ENCODE measurements around the gene RAVER1.
"Not testable (repeated sequence)": the region's sequence is repeated elsewhere in the genome, so short reads cannot be mapped to it uniquely, and the experiment has no call there.

The RAVER1 gene

DNA sequence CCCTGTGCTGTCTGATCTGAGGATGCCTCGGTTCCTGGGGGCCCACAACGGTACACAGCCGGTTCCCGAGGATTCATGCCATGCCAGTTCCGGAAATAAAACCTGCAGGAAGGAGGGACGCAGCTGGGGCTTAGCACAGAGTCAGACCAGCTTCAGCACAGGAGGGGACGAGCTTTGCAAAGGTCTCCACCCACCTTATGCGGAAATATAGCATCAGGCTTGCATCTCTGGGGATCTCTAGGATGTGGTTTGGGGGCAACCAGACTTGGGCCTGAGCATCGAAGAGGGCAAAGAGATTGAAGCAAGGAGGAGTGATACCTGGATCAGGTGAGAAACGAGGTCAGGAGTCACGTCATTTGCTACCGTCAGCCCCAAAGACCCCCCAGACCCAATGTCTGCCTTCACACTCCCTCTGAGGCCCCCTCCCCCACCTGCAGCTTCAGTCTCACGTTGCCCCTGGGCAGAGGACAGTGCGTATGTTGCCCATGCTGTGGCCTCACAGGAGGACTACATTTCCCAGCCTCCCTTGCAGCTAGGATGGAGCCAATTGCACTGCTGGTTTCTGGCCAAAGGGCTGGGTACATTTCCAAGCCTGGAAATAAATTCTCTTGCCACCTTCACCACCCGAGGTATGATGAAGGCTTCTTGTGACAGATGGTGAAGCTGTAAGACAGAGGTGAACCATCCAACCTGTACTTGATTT, 34.9 kb upstream of the RAVER1 start:
- H3K4me3 ChIP-seq (ENCODE audit: low read length) = no peak overlapping the region
- no peak for DNase-seq (ENCODE audit: low read depth)
- TF ChIP-seq, protein P1, sequence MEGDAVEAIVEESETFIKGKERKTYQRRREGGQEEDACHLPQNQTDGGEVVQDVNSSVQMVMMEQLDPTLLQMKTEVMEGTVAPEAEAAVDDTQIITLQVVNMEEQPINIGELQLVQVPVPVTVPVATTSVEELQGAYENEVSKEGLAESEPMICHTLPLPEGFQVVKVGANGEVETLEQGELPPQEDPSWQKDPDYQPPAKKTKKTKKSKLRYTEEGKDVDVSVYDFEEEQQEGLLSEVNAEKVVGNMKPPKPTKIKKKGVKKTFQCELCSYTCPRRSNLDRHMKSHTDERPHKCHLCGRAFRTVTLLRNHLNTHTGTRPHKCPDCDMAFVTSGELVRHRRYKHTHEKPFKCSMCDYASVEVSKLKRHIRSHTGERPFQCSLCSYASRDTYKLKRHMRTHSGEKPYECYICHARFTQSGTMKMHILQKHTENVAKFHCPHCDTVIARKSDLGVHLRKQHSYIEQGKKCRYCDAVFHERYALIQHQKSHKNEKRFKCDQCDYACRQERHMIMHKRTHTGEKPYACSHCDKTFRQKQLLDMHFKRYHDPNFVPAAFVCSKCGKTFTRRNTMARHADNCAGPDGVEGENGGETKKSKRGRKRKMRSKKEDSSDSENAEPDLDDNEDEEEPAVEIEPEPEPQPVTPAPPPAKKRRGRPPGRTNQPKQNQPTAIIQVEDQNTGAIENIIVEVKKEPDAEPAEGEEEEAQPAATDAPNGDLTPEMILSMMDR (conservative IDR thresholded peaks at IDR 0.05; ENCODE audit: low read depth, low read length) = no peak

DNA sequence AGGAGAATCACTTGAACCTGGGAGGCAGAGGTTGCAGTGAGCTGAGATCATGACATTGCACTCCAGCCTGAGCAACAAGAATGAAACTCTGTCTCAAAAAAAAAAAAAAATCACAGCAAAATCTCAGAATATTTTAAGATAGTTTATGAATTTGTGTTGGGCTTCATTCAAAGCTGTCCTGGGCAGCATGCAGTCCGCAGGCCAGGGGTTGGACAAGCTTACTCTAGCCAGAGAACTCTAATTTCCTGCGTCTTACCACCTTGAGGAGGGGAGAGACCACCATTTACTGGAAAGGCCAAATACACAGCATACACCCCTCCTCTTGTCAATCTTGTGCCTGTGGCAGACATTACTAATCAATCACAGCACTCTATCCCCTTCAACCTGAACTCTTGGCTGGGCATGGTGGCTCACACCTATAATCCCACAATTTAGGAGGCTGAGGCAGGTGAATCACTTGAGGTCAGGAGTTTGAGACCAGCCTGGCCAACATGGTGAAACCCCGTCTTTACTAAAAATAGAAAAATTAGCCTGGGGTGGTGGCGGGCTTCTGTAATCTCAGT, 33.7 kb upstream of the RAVER1 start:
- H3K4me3 ChIP-seq (ENCODE audit: low read length); DNase-seq (ENCODE audit: low read depth): not testable (repeated sequence)

DNA sequence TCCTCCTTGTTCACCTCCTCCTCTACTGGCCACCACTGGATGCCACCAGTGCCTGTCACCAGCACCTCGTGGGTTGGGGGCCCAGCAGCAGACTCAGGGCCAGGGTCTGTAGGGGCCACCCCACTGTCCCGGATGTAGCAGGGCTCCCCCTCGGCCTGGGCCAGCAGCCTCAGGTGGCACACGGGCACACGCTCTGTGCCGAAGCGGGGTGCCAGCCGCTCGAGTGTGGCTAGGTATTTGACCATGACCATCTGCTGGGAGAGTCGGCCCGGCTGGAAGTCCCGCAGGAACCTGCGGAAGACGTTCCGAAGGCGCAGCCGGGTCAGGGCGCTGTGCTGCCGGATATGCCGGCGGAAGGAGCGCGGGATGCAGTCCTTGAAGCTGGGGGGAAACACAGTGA, 32.2 kb upstream of the RAVER1 start:
- TF ChIP-seq, protein P1 (conservative IDR thresholded peaks at IDR 0.05; ENCODE audit: low read depth, low read length) = no peak
- no peak for DNase-seq (ENCODE audit: low read depth)
- no peak overlapping the region for H3K4me3 ChIP-seq (ENCODE audit: low read length)

DNA sequence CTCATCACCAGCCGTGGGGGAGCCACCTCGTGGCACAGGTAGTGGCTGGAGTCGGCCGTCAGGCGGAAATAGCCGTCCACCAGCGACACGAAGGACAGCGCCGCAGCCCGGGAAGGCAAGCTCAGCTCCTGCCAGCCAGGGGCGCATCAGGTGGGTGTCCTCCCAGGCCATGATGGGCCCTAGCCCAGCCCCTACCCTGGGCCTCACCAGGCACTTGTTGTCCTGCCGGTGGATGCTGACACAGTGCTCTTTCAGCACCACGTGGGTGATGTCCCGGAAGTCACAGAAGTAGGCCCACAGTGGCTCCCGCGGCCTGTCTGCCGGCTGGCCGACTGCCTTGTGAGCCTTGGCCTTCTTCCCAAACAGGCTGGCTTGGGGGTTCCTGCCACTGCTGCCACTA, 31.3 kb upstream of the RAVER1 start:
- H3K4me3 ChIP-seq (ENCODE audit: low read length) = no peak overlapping the region
- TF ChIP-seq, protein P1 (conservative IDR thresholded peaks at IDR 0.05; ENCODE audit: low read depth, low read length) = no peak
- DNase-seq (ENCODE audit: low read depth) = no peak

DNA sequence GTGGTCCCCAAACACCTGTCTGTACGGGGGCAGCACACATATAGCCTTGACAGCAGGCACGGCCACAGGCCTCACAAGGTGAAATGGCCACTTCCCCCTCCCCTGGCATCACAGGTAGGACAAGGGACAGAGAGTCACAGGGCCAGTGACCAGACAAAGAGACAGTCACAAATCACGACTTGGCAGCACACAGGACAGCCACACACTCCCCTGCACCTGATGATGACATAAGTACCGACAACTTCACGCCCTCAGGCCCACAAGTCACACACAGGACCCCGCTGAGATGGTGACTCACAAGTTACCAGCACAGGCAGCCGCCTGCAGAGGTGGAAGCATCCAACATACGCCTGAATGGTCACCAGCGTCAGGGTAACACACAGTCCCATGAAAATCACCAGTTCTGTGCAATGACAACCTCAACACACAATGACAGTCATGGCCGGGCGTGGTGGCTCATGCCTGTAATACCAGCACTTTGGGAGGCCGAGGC, 30.5 kb upstream of the RAVER1 start:
- no peak for DNase-seq (ENCODE audit: low read depth)
- no peak overlapping the region for H3K4me3 ChIP-seq (ENCODE audit: low read length)
- TF ChIP-seq, protein P1 (conservative IDR thresholded peaks at IDR 0.05; ENCODE audit: low read depth, low read length) = no peak

DNA sequence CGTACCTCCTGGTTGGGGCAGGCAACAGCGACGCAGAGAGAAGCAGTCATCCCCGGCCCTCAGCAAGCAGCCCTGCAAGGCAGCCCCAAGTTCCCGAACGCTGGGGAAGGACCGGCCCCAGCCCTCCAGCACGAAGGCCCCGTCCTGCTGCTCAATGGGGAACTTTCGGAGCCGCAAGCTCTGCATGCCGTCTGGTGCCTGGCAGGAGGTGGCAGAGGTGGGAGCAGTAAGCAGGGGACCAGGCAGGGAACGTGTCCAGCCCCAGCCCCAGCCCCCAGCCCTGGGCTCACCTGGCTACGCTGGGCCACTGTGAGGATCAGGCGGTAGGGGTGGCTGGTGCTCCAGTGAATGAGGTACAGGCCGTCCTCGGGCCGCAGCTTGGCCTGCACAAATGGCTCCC, 28.9 kb upstream of the RAVER1 start:
- no peak overlapping the region for H3K4me3 ChIP-seq (ENCODE audit: low read length)
- TF ChIP-seq, protein P1 (conservative IDR thresholded peaks at IDR 0.05; ENCODE audit: low read depth, low read length) = no peak
- DNase-seq (ENCODE audit: low read depth) = no peak

DNA sequence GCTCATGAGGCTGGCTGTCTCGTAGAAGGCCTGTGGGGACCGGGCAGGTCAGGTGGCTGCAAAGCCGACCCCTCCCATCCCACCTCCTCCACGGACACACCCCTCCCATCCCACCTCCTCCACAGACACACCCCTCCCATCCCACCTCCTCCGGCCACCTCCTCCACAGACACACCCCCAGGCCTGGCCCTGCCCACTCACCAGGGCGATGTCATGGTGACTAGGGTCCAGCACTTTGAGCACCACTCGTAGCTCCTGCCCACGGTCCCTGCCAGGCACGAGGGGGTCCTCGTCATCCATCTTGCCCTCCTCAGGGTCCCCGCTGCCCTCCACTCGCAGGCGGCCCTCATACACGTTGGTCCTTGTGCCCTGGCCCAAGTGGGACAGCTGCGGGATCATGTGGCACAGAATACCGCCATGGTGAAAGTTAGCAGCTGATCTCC, 28.3 kb upstream of the RAVER1 start:
- H3K4me3 ChIP-seq (ENCODE audit: low read length) = no peak overlapping the region
- DNase-seq (ENCODE audit: low read depth) = no peak
- TF ChIP-seq, protein P1 (conservative IDR thresholded peaks at IDR 0.05; ENCODE audit: low read depth, low read length) = no peak

Data from retinal pigment epithelial cell (primary cell).